Measurements from ENCODE around the gene RAD51B. TPM values are rescaled to one million over a fixed set of nuclear protein-coding genes. Genes with fewer than 3 reads are reported as not detected.
A peak's percentile ranks its signal among the peaks of the same experiment; 100 is the strongest.
"Not testable (repeated sequence)": the region's sequence is repeated elsewhere in the genome, so short reads cannot be mapped to it uniquely, and the experiment has no call there.

RAD51B gene
- total RNA-seq, 1 experiment from 2014 or later: 28.9 TPM

DNA sequence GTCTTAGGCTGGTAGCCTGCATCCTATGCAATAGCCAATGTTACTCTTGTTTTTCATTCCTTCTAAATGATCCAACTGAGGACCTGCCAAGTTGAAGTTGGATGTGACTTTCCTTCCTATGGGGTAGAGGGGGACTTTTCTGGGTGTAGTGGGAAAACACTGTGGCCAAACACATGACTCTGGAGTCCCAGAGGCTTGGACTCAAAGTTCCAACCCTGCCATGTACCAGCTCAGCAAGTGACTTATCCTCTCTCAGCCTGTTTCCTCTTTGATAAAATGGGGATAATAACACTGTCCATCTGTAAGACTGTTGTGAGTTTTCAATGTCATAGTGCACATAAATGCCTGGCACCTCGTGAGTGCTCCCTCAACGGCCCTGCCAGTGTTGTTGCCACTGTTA lies 876.3 kb downstream of the RAD51B start:
- no peak for DNase-seq (ENCODE audit: low read depth, low spot score)
- in situ Hi-C loops (cut with HindIII; ENCODE audit: low pct_unique_long_range_greater_than_20kb, low sequenced_read_pairs): no loop called here

DNA sequence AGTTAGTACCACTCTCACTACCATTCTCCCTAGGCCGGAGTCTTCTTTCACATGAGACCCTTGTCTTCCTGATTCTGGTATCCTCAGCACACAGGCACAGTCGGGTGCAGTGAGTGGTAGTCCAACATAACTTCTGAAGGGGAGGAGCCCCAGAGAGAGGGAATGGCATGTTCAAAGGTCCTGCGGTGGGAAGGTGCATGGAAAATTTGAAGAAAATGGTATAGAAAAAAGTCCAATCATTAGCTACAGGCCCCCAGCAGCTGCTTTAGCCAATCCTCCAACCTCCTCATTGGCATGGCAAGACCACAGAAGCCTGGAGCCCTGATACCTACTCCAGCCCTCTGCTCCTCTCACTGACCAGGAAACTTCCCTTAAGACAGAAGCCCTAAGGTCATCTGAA lies 876.7 kb downstream of the RAD51B start:
- in situ Hi-C loops (cut with HindIII; ENCODE audit: low pct_unique_long_range_greater_than_20kb, low sequenced_read_pairs): no loop called here
- no peak for DNase-seq (ENCODE audit: low read depth, low spot score)

DNA sequence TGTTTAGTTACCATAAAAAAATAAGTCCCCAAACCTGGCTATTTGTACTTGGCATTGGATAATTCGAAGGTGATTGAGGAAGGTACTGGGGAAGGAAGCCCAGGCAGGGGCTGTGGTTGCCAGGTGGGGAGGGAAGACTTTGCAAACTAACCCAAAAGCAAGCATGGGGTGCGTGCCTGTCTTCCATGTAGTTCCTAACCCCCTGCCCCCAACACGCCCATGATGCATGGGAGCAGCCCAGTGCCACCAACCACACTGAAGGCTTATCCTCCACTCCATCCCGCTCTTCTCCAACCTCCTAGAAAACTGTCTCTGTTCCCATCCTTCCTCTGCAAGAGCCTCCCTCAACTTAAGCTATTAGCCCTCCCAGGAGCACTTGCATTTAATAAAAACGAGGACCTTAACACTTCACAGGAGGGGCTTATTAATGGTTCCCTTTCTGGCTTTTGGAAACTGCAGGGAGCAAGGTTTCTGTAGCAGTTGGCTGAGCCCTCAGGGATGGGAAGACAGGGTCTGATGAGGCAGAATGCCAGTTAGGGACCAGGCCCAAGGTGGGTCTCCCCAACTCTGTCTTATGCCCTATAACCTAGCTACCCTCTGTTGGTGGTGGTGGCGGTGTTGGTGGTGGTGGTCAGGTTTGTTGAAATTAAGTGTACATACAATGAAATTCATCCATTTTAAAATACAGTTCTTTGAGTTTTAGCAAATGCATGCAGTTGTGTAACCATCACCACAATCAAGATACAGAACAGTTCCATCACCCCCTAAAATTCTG lies 877.3 kb downstream of the RAD51B start:
- DNase-seq (ENCODE audit: low read depth, low spot score): no peak
- in situ Hi-C loops (cut with HindIII; ENCODE audit: low pct_unique_long_range_greater_than_20kb, low sequenced_read_pairs): no loop called here

- in situ Hi-C loops (cut with HindIII; ENCODE audit: low pct_unique_long_range_greater_than_20kb, low sequenced_read_pairs); DNase-seq (ENCODE audit: low read depth, low spot score): not testable (repeated sequence)
Measured at GRCh38 chr14:68698773-68699172, 879.2 kb downstream of the RAD51B start.

- in situ Hi-C loops (cut with HindIII; ENCODE audit: low pct_unique_long_range_greater_than_20kb, low sequenced_read_pairs): no loop called here
- DNase-seq (ENCODE audit: low read depth, low spot score): no peak
Measured at GRCh38 chr14:68701001-68701741, 881.6 kb downstream of the RAD51B start.

DNA sequence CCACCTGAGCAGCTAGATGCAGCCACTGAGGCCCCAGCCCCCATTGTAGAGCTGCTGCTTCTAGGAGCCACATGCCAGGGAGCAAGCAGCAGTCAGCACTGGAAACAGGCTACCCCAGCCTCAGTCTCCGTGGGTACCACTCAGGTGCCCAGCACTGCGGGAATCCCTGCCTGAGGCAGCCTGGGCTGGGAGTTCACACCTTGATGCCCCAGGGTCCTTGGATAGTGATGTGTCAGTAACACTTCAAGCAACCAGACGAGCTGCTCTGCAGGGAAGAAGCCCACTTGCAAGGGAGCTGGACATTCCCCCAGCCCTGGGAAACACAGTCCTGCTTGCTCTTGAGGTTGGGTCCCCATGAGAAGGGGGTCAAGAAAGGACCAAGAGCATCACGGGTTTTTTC lies 882.6 kb downstream of the RAD51B start:
- DNase-seq (ENCODE audit: low read depth, low spot score): no peak
- in situ Hi-C loops (cut with HindIII; ENCODE audit: low pct_unique_long_range_greater_than_20kb, low sequenced_read_pairs): no loop called here

DNA sequence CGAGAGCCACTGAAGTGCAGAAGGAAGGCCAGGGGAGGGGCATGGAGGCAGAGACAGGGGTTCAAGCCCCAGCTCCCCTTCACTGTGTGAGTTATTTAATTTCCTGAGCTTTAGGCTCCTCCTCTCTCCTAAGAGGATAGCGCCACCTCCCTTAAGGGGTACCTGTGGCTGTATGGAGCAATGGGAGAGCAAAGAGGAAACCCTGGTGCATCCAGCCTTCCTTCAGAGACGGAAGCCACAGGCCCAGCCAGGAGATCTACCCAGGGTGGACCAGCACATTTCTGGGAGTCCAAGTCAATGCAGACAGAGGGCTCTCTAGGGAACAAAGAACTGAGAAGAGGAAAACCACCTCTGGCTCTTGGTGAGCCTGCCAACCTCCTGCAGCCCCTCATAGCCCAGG lies 883.0 kb downstream of the RAD51B start:
- in situ Hi-C loops (cut with HindIII; ENCODE audit: low pct_unique_long_range_greater_than_20kb, low sequenced_read_pairs): no loop called here

GRCh38 chr14:68703093-68703492 lies 883.5 kb downstream of the RAD51B start:
- in situ Hi-C loops (cut with HindIII; ENCODE audit: low pct_unique_long_range_greater_than_20kb, low sequenced_read_pairs): no loop called here
- peak; percentile 4 for DNase-seq (ENCODE audit: low read depth, low spot score)

More for the DNA sequence above, 883.0 kb downstream of the RAD51B start:
- no peak for DNase-seq (ENCODE audit: low read depth, low spot score)

- DNase-seq (ENCODE audit: low read depth, low spot score): no peak
- in situ Hi-C loops (cut with HindIII; ENCODE audit: low pct_unique_long_range_greater_than_20kb, low sequenced_read_pairs): no loop called here
Measured at GRCh38 chr14:68704736-68705720, 885.4 kb downstream of the RAD51B start.

GRCh38 chr14:68705741-68706283 lies 886.2 kb downstream of the RAD51B start:
- DNase-seq (ENCODE audit: low read depth, low spot score): no peak
- in situ Hi-C loops (cut with HindIII; ENCODE audit: low pct_unique_long_range_greater_than_20kb, low sequenced_read_pairs): no loop called here

- in situ Hi-C loops (cut with HindIII; ENCODE audit: low pct_unique_long_range_greater_than_20kb, low sequenced_read_pairs): no loop called here
Measured at GRCh38 chr14:68707482-68707881, 887.9 kb downstream of the RAD51B start.

DNA sequence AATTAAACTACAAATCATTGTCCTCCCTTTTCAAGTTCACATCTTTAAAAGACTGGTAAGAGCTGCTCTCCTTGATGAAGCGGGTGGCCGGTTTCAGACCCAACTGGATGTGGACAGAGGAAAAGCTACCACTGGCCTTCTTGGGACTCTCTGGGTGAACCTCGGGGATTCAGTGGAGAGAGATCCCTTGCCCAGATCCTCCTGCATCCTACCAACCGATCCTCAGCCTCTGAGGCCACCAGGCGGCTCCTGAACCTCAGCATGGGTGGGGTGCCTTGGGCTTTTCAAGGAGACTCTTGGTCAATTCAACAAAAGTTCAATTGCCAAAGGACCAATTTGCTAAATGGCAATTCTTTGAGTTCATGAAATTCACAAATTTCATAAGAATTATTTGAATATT lies 888.8 kb downstream of the RAD51B start:
- in situ Hi-C loops (cut with HindIII; ENCODE audit: low pct_unique_long_range_greater_than_20kb, low sequenced_read_pairs): no loop called here
- no peak for DNase-seq (ENCODE audit: low read depth, low spot score)

More at GRCh38 chr14:68707482-68707881, 887.9 kb downstream of the RAD51B start:
- no peak for DNase-seq (ENCODE audit: low read depth, low spot score)

DNA sequence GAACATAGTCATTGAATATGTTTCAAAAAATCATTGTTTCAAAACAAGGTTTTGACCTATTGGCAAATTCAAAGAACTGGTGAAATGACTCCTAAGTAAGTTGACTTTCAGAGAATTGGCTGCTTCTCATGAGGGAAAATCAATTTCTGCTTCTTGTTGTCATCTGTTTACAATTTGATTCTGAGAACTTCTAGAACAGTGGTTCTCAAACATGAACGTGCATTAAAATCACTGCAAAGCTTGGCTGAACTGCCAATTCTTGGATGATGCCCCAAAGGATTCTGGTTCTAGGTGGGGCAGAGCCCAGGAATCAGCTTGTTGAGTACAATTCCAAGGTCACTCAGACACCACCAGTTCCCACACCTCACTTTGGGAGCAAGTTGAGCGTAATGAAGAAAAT lies 889.4 kb downstream of the RAD51B start:
- DNase-seq (ENCODE audit: low read depth, low spot score): no peak
- in situ Hi-C loops (cut with HindIII; ENCODE audit: low pct_unique_long_range_greater_than_20kb, low sequenced_read_pairs): no loop called here

DNA sequence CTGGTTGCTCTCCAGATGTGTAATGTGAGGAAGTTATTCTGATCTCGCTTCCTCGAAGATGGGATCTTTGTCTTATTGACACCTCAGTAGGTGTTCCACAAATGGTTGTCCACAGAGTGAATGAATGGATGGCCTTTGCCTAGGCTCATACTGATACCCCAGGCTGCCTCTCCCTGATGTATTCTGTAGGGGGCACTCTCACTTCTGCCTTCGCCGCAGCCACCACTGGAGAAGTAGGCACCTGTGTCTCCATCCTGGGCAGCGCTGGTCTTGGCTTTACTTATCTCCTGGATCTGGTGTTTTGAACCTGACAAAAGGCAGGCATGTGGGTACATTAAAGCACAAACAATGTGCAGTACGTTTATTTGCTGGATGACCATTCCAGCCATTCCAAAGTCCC lies 891.2 kb downstream of the RAD51B start:
- in situ Hi-C loops (cut with HindIII; ENCODE audit: low pct_unique_long_range_greater_than_20kb, low sequenced_read_pairs): no loop called here
- DNase-seq (ENCODE audit: low read depth, low spot score): no peak

- DNase-seq (ENCODE audit: low read depth, low spot score): no peak
- in situ Hi-C loops (cut with HindIII; ENCODE audit: low pct_unique_long_range_greater_than_20kb, low sequenced_read_pairs): no loop called here
Measured at GRCh38 chr14:68711561-68712309, 892.2 kb downstream of the RAD51B start.

- in situ Hi-C loops (cut with HindIII; ENCODE audit: low pct_unique_long_range_greater_than_20kb, low sequenced_read_pairs): no loop called here
- DNase-seq (ENCODE audit: low read depth, low spot score): no peak
Measured at GRCh38 chr14:68712703-68713370, 893.3 kb downstream of the RAD51B start.

GRCh38 chr14:68713782-68714181 lies 894.2 kb downstream of the RAD51B start:
- in situ Hi-C loops (cut with HindIII; ENCODE audit: low pct_unique_long_range_greater_than_20kb, low sequenced_read_pairs): no loop called here
- DNase-seq (ENCODE audit: low read depth, low spot score): no peak

Measured in SK-MEL-5 (cell line).